Measurements from ENCODE around the gene SP5.
"Not testable (repeated sequence)": the region's sequence is repeated elsewhere in the genome, so short reads cannot be mapped to it uniquely, and the experiment has no call there.

The SP5 gene

DNA sequence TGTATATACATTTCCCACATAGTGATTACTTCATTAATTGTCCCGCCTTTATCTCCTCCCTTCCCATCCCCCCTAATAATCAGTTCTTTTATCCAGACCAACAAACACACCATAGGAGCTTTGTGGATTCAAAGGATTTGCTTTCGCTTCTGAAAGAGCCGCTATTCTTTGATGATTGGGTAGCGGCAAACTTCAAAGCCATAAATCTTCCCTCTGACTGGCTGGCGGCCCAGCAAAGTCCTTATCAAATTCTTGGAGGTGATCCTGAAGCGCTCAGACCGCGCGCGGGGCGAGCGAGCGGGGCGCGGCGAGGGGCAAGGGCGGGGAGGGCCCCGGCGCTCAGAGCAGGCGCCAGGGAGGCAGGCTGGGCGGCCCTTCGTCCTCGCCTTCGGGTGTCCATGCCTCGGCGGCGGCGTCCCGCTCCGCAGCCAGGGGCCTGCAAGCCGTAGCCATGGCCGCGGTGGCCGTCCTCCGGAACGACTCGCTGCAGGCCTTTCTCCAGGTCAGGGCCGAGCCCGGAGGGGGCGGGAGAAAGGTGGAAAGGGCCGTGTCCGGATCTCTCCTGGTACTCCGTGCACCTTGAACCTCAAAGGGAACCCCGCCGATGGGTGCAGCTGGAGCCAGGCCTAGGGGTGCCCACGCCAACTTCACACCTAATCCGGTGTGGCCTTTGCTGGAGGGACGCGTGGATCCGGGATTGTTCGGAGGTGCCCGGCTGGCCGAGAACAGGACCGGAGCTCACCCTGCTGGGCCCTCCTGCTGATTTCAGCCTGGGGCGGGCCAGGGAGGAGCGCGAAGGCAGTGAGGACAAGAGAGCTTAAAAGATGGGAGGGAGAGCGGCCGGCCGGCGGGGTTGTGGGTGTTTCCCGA is at the start of gene SP5:
SP5 (plus strand) TSS at position 276 of the 870 bp plus-strand sequence; CDS start at position 452, 176 bp downstream.
- DNase-seq (ENCODE audit: extremely low read depth, insufficient read length): peak; percentile 5
- H3K27me3 ChIP-seq (replicated peaks; ENCODE audit: control insufficient read depth, insufficient read depth, low read length): no peaks in the 10 kb centered on the region; the same call in 1 of the 2 replicates
- H3K36me3 ChIP-seq (ENCODE audit: control insufficient read depth, insufficient read depth, low read length): no peaks in the 10 kb centered on the region
- TF ChIP-seq, protein P1, sequence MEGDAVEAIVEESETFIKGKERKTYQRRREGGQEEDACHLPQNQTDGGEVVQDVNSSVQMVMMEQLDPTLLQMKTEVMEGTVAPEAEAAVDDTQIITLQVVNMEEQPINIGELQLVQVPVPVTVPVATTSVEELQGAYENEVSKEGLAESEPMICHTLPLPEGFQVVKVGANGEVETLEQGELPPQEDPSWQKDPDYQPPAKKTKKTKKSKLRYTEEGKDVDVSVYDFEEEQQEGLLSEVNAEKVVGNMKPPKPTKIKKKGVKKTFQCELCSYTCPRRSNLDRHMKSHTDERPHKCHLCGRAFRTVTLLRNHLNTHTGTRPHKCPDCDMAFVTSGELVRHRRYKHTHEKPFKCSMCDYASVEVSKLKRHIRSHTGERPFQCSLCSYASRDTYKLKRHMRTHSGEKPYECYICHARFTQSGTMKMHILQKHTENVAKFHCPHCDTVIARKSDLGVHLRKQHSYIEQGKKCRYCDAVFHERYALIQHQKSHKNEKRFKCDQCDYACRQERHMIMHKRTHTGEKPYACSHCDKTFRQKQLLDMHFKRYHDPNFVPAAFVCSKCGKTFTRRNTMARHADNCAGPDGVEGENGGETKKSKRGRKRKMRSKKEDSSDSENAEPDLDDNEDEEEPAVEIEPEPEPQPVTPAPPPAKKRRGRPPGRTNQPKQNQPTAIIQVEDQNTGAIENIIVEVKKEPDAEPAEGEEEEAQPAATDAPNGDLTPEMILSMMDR (IDR thresholded peaks at IDR 0.05; ENCODE audit: insufficient read depth, low read length, poor library complexity, severe bottlenecking): no peak
- peak within 1 kb of the TSS; percentile 25; the same call in 1 of the 2 replicates for H3K4me3 ChIP-seq (replicated peaks; ENCODE audit: low read depth, low read length)

DNA sequence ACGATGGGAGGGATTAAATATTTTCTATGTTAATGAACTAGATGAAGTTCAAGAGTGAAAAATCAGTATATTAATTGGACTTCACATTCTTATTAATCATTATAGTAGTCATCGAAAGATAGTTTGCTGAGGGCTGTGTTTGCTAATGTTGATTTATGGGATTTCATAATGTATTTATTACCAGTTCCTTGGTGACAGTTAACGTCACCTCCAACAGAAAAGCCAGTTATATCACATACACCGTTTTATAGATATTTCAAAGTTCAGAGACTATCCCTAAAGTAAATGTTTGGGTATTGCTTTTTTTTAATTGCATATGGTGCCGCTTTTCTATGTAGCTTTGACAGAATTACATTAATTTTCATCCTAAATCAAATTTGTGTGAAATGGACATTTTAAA is 49.4 kb upstream of the SP5 start:
- DNase-seq (ENCODE audit: extremely low read depth, insufficient read length): no peak
- TF ChIP-seq, protein P1 (IDR thresholded peaks at IDR 0.05; ENCODE audit: insufficient read depth, low read length, poor library complexity, severe bottlenecking): no peak

DNA sequence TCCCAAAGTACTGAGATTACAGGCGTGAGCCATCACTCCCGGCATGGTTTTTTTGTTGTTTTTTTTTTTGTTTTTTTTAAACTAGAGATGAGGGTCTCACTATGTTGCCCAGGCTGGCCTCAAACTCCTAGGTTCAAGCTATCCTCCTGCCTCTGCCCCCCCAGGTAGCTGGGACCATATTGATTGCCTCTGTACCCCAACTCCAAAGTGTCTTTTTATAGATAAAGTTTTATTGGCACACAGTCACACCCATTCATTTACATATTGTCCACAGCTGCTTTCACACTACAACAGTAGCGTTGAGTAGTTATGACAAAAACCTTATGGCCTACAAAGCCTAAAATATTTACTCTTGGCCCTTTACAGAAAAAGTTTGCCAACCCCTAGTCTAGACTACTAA is 45.2 kb upstream of the SP5 start:
- H3K4me3 ChIP-seq (replicated peaks; ENCODE audit: low read depth, low read length): no peak overlapping the region
- no peaks in the 10 kb centered on the region; the same call in 1 of the 2 replicates for H3K27me3 ChIP-seq (replicated peaks; ENCODE audit: control insufficient read depth, insufficient read depth, low read length)
- H3K36me3 ChIP-seq (ENCODE audit: control insufficient read depth, insufficient read depth, low read length): no peaks in the 10 kb centered on the region
- TF ChIP-seq, protein P1 (IDR thresholded peaks at IDR 0.05; ENCODE audit: insufficient read depth, low read length, poor library complexity, severe bottlenecking): no peak
- no peak for DNase-seq (ENCODE audit: extremely low read depth, insufficient read length)

More for the DNA sequence above, 49.4 kb upstream of the SP5 start:
- no peaks in the 10 kb centered on the region for H3K36me3 ChIP-seq (ENCODE audit: control insufficient read depth, insufficient read depth, low read length)
- H3K27me3 ChIP-seq (replicated peaks; ENCODE audit: control insufficient read depth, insufficient read depth, low read length): no peaks in the 10 kb centered on the region; the same call in 1 of the 2 replicates
- no peak overlapping the region for H3K4me3 ChIP-seq (replicated peaks; ENCODE audit: low read depth, low read length)

DNA sequence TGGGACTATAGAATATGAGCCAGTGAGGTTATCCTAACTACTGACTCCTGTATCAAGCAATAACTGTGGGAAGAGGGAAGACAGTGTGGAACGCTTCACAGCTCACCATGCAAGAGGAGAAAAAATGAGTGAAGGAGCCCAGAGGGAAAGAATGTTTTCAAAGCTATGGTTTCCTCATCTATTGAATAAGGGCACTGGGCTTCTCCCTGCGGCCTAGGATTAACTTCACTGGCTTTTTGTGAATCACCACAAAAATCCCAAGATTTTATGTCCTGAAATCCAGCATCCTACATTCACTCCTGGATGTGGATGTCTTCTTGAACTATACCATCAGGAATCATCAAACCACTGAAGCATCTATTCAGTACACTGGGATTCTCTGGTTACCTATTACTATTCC is 44.5 kb upstream of the SP5 start:
- H3K36me3 ChIP-seq (ENCODE audit: control insufficient read depth, insufficient read depth, low read length): no peaks in the 10 kb centered on the region
- no peak for DNase-seq (ENCODE audit: extremely low read depth, insufficient read length)
- H3K27me3 ChIP-seq (replicated peaks; ENCODE audit: control insufficient read depth, insufficient read depth, low read length): no peaks in the 10 kb centered on the region; the same call in 1 of the 2 replicates
- no peak overlapping the region for H3K4me3 ChIP-seq (replicated peaks; ENCODE audit: low read depth, low read length)
- TF ChIP-seq, protein P1 (IDR thresholded peaks at IDR 0.05; ENCODE audit: insufficient read depth, low read length, poor library complexity, severe bottlenecking): no peak

DNA sequence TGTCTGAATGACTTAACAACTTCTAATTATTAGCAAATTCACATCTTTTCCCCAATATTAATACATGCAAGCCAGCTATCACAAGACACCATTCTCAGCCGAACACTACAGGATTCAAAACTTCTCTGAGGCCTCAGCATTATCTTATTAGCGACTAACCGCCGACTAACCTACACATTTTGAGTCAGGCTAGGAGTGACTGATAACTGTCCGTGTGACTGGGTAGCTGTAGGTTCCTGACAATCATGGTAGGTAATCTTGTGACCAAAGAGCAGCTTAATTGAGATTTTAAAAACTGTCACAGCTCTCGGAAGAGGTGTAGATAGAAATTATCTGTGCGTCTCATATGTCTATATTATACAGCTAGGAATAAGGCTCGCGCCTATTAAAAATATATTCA is 44.1 kb upstream of the SP5 start:
- no peaks in the 10 kb centered on the region; the same call in 1 of the 2 replicates for H3K27me3 ChIP-seq (replicated peaks; ENCODE audit: control insufficient read depth, insufficient read depth, low read length)
- TF ChIP-seq, protein P1 (IDR thresholded peaks at IDR 0.05; ENCODE audit: insufficient read depth, low read length, poor library complexity, severe bottlenecking): no peak
- H3K36me3 ChIP-seq (ENCODE audit: control insufficient read depth, insufficient read depth, low read length): no peaks in the 10 kb centered on the region
- H3K4me3 ChIP-seq (replicated peaks; ENCODE audit: low read depth, low read length): no peak overlapping the region
- DNase-seq (ENCODE audit: extremely low read depth, insufficient read length): no peak

DNA sequence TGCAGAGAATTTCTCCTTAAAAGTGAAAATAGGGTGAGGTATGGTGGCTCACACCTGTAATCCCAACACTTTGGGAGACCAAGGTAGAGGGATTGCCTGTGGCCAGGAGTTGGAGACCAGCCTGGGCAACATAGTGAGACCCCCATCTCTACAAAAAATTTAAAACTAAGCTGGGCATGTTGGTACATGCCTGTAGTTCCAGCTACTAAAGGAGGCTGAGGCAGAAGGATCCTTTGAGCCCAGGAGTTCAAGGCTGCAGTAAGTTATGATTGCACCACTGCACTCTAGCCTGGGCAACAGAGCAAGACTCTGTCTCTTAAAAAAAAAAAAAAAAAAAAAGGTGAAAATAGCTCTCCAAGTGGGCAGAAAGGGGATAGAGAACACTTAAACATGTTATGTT is 40.9 kb upstream of the SP5 start:
- not testable (repeated sequence) for H3K4me3 ChIP-seq (replicated peaks; ENCODE audit: low read depth, low read length); DNase-seq (ENCODE audit: extremely low read depth, insufficient read length); H3K36me3 ChIP-seq (ENCODE audit: control insufficient read depth, insufficient read depth, low read length); H3K27me3 ChIP-seq (replicated peaks; ENCODE audit: control insufficient read depth, insufficient read depth, low read length)
